NB4 (cell line): Measurements from ENCODE around the gene TAS2R41.

Source experiments
- DNase-seq: peaks from one replicate; pipeline ENCODE4 v3.0.0; 2010; ENCODE audit warnings: low read depth
- H3K4me3 ChIP-seq: one replicate; pipeline ENCODE4 v1.5.1; 2011; ENCODE audit warnings: mild to moderate bottlenecking, low read depth, low read length, moderate library complexity
- MYC ChIP-seq: IDR thresholded peaks from 2 replicates; pipeline ENCODE4 v1.6.1; 2011; ENCODE audit warnings: low read depth, low read length
- POLR2A ChIP-seq: IDR thresholded peaks from 2 replicates; pipeline ENCODE4 v1.6.1; 2011; ENCODE audit warnings: mild to moderate bottlenecking; ENCODE audit not compliant: insufficient read length; ENCODE audit errors: extremely low read depth
- TF ChIP-seq, protein P1 (sequence below): IDR thresholded peaks from one replicate; pipeline ENCODE4 v1.5.1; 2012; ENCODE audit warnings: low read depth, low read length
- TF ChIP-seq, protein P2 (sequence below): IDR thresholded peaks from 2 replicates; pipeline ENCODE4 v1.6.1; 2011; ENCODE audit warnings: low read depth, low read length

Gene TAS2R41

DNA sequence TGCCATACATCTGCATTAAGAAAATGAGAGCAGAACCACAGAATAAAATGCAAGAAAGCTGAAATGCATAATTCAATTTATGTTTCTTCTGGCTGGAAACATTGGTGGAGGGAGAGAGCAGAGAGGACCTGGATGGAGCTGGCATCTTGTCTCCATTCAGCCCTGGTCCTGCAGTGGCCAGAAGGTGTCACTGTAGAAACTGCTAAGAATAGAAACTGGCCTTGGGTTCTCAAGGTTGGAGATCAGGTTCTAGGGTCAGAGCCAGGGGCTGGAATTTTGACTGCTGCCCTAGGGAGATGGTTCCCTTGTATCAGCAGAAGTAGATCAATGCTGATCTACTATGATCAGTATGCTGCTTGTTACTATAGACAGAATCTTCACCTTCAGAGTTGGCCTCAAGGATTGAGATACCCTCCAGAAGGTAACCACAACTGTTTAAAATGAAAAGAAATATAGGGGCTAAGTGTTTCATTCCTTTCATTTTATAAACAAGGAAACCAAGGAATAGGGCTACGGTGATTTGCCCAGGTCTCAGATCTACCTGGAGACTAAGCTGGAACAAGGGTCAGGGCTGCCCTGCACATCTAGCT is 13.1 kb downstream of the TAS2R41 start:
- H3K4me3 ChIP-seq: no peak overlapping the region
- peak; percentile 54 for DNase-seq
- TF ChIP-seq, protein P1, sequence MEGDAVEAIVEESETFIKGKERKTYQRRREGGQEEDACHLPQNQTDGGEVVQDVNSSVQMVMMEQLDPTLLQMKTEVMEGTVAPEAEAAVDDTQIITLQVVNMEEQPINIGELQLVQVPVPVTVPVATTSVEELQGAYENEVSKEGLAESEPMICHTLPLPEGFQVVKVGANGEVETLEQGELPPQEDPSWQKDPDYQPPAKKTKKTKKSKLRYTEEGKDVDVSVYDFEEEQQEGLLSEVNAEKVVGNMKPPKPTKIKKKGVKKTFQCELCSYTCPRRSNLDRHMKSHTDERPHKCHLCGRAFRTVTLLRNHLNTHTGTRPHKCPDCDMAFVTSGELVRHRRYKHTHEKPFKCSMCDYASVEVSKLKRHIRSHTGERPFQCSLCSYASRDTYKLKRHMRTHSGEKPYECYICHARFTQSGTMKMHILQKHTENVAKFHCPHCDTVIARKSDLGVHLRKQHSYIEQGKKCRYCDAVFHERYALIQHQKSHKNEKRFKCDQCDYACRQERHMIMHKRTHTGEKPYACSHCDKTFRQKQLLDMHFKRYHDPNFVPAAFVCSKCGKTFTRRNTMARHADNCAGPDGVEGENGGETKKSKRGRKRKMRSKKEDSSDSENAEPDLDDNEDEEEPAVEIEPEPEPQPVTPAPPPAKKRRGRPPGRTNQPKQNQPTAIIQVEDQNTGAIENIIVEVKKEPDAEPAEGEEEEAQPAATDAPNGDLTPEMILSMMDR: peak; percentile 73
- no peak for TF ChIP-seq MYC

DNA sequence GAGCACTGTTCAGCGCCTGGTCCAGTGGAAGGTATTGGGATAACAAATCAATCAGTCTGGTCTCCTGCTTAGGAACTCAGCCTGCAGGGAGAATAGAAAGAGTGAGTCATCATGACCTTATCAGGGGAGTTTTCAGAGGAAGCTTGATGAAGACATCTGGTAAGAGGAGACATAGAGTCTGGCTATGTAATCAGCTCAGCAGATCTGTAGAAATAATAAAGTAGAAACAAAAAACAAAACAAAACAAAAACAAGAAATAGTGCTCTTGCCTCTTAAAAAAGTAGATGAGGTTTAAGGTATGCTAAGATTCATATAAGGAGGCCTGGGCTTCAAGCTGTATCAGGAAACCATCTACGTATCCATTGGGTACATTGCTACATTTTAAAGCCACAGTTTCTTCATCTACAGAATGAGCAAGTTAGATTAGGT is 14.4 kb downstream of the TAS2R41 start:
- DNase-seq: peak; percentile 57
- TF ChIP-seq MYC (no peak), POLR2A (no peak)
- TF ChIP-seq, protein P2, sequence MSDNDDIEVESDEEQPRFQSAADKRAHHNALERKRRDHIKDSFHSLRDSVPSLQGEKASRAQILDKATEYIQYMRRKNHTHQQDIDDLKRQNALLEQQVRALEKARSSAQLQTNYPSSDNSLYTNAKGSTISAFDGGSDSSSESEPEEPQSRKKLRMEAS: no peak
- TF ChIP-seq, protein P1: no peak

DNA sequence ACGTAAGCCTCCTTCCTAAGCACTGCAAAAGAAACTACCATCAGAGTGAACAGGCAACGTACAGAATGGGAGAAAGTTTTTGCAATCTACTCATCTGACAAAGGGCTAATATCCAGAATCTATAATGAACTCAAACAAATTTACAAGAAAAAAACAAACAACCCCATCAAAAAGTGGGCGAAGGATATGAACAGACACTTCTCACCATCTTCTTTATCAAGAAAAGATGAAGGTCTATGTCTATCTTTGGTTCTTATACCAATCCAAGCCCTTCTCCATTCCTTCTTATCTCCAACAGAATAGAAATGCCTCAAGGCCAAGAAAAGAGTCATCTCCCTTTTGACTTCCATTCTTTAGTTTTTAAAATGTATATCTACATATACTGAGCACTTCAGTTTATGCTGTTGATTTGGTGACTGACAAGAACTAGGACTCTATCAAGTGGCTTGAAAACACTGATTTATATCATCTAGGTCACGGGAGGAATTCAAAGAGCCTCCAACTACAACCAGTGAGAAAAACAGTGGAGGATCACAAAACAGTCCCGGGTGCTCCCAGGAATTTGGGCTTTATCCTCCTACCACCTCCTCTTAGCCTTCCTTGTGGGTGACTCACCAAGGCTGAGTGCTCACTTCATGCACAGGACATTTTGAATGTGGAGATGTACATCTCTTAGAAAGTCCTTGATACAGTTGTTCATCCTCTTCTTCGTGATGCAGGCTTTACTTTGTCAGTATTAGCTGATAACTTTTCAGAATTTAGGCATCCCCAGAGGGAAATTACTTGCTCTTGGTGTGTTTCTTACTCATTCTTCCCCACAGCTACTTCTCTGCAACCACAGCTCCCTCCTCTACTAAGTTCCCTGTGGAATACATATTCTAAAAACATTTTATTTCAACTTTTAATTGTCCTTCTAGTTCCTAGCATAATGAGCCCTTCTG is 15.4 kb downstream of the TAS2R41 start:
- TF ChIP-seq, protein P1: no peak
- TF ChIP-seq, protein P2: no peak
- TF ChIP-seq POLR2A: no peak
- no peak overlapping the region for H3K4me3 ChIP-seq
- DNase-seq: no peak

More for the DNA sequence above, 14.4 kb downstream of the TAS2R41 start:
- H3K4me3 ChIP-seq: no peak overlapping the region

DNA sequence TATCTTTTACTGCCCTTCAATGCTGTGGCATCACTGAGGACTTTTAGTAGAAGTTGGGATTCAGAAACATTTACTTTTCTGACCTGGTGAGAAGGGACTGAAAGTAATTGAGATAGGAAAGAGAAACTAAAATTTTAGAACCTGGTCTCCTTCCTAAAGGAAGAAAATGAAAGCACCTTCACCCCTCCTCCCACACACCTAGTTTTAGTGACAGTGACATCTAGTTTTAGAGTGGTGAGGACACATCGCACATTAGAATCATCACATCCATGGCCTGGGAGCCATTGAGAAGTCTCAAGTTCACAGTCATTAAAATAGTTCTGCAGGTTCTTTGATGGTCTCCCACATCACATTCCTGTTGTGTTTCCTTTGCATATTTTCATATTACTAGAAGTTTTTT is 16.1 kb downstream of the TAS2R41 start:
- H3K4me3 ChIP-seq: no peak overlapping the region
- TF ChIP-seq POLR2A (no peak), MYC (no peak)
- TF ChIP-seq, protein P2: no peak
- TF ChIP-seq, protein P1: no peak
- DNase-seq: no peak

DNA sequence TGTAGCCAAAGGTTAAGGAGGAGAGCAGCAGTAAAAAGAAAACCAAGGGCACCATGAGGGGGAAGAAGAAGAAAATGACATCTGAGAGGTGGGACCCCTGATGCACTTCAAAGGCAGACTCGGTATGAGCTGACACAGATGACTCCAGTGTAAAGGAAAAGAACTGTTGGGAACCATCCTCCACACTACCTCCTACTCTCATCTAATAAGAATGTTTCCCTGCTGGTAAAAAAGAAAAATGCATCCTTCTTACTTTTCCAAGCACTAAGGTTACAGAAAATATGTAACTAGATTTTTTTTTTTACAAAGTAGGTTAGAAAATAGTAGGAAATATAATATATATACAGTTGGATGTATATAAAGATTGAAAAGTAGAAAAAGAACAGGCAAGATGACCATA is 16.9 kb downstream of the TAS2R41 start:
- no peak overlapping the region for H3K4me3 ChIP-seq
- TF ChIP-seq, protein P2: no peak
- TF ChIP-seq POLR2A (no peak), MYC (no peak)
- TF ChIP-seq, protein P1: no peak
- no peak for DNase-seq
